Measurements from ENCODE around the gene CLASP1. TPM values are rescaled to one million over a fixed set of nuclear protein-coding genes. Genes with fewer than 3 reads are reported as not detected.

Gene CLASP1
- total RNA-seq, 1 experiment from 2014 or later, result 46.1 TPM

GRCh38 chr2:121588357-121588756 lies 60.9 kb downstream of the CLASP1 start:
- H3K27me3 Mint-ChIP-seq (ENCODE audit: insufficient read depth, unreplicated experiment), result no peaks in the 10 kb centered on the region
- no peaks in the 10 kb centered on the region for H3K9me3 Mint-ChIP-seq (ENCODE audit: unreplicated experiment)
- Histone ChIP-seq H3K36me3 (ENCODE audit: control insufficient read depth, insufficient read depth, low read length) (no peaks in the 10 kb centered on the region; the same call in 1 of the 2 replicates), H3K9me3 (no peaks in the 10 kb centered on the region), H3K4me3 (ENCODE audit: low read depth, low read length) (no peak overlapping the region), H3K27me3 (replicated peaks; ENCODE audit: control insufficient read depth, insufficient read depth, low read length) (no peaks in the 10 kb centered on the region), H3K4me1 (no peaks in the 10 kb centered on the region)
- ChIA-PET CTCF (no interaction called here), POLR2A (no interaction called here)
- no peaks in the 10 kb centered on the region for H3K4me1 Mint-ChIP-seq (ENCODE audit: low read depth, unreplicated experiment)
- H3K36me3 Mint-ChIP-seq (ENCODE audit: insufficient read depth, unreplicated experiment), result no peaks in the 10 kb centered on the region
- no peak overlapping the region for H3K27ac Mint-ChIP-seq (ENCODE audit: unreplicated experiment)
- intact Hi-C loops (cut with micrococcal nuclease; ENCODE audit: unreplicated experiment), result no loop called here
- DNase-seq, result no peak
- H3K4me3 Mint-ChIP-seq (ENCODE audit: unreplicated experiment), result no peak overlapping the region
- BruUV-seq (replicated peaks), result no TSS peak
- TF ChIP-seq CTCF (IDR thresholded peaks at IDR 0.05; ENCODE audit: insufficient read depth in 1 of 2, low read depth in 1 of 2, low read length in 1 of 2, severe bottlenecking in 1 of 2, unreplicated experiment in 1 of 2), result no peak

DNA sequence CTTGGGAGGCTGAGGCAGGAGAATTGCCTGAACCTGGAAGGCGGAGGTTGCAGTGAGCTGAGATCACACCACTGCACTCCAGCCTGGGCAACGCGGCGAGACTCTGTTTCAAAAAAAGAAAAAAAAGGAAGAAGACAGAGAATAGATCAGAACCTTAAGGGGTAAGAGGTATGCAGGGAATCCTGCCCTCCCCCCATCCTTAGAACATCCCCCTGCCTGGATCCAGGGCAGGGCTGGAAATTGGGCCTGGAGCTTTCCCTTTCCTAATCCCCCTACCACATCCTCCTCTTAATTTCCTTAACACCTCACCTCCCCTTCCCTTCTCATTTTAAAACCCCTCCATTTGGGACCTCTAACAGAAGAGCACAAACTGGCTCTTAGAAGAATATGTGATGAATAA lies 62.1 kb downstream of the CLASP1 start:
- intact Hi-C loops (cut with micrococcal nuclease; ENCODE audit: unreplicated experiment), result no loop called here
- H3K36me3 ChIP-seq (ENCODE audit: control insufficient read depth, insufficient read depth, low read length), result no peaks in the 10 kb centered on the region; the same call in 1 of the 2 replicates
- BruUV-seq (replicated peaks), result no TSS peak
- Mint-ChIP-seq H3K27ac (ENCODE audit: unreplicated experiment) (no peak overlapping the region), H3K4me3 (ENCODE audit: unreplicated experiment) (no peak overlapping the region), H3K4me1 (ENCODE audit: low read depth, unreplicated experiment) (no peaks in the 10 kb centered on the region), H3K27me3 (ENCODE audit: insufficient read depth, unreplicated experiment) (no peaks in the 10 kb centered on the region), H3K36me3 (ENCODE audit: insufficient read depth, unreplicated experiment) (no peaks in the 10 kb centered on the region), H3K9me3 (ENCODE audit: unreplicated experiment) (no peaks in the 10 kb centered on the region)
- CTCF ChIA-PET, result no interaction called here
- no peaks in the 10 kb centered on the region for H3K27me3 ChIP-seq (replicated peaks; ENCODE audit: control insufficient read depth, insufficient read depth, low read length)
- POLR2A ChIA-PET, result no interaction called here
- no peak for TF ChIP-seq CTCF (IDR thresholded peaks at IDR 0.05; ENCODE audit: insufficient read depth in 1 of 2, low read depth in 1 of 2, low read length in 1 of 2, severe bottlenecking in 1 of 2, unreplicated experiment in 1 of 2)
- no peaks in the 10 kb centered on the region for H3K4me1 ChIP-seq
- H3K9me3 ChIP-seq, result no peaks in the 10 kb centered on the region
- DNase-seq, result no peak
- H3K4me3 ChIP-seq (ENCODE audit: low read depth, low read length), result no peak overlapping the region

- no peaks in the 10 kb centered on the region for H3K9me3 ChIP-seq
- no peaks in the 10 kb centered on the region; the same call in 1 of the 2 replicates for H3K36me3 ChIP-seq (ENCODE audit: control insufficient read depth, insufficient read depth, low read length)
- POLR2A ChIA-PET, result no interaction called here
- no peak overlapping the region for H3K4me3 ChIP-seq (ENCODE audit: low read depth, low read length)
- H3K4me3 Mint-ChIP-seq (ENCODE audit: unreplicated experiment), result no peak overlapping the region
- H3K36me3 Mint-ChIP-seq (ENCODE audit: insufficient read depth, unreplicated experiment), result peaks cover 6% of the 10 kb centered on the region
- H3K4me1 Mint-ChIP-seq (ENCODE audit: low read depth, unreplicated experiment), result peaks cover 7% of the 10 kb centered on the region
- H3K9me3 Mint-ChIP-seq (ENCODE audit: unreplicated experiment), result no peaks in the 10 kb centered on the region
- intact Hi-C loops (cut with micrococcal nuclease; ENCODE audit: unreplicated experiment), result no loop called here
- no peaks in the 10 kb centered on the region; the same call in 1 of the 2 replicates for H3K4me1 ChIP-seq
- DNase-seq, result no peak
- CTCF ChIA-PET, result no interaction called here
- no peaks in the 10 kb centered on the region for H3K27me3 Mint-ChIP-seq (ENCODE audit: insufficient read depth, unreplicated experiment)
- no peaks in the 10 kb centered on the region for H3K27me3 ChIP-seq (replicated peaks; ENCODE audit: control insufficient read depth, insufficient read depth, low read length)
- TF ChIP-seq CTCF (IDR thresholded peaks at IDR 0.05; ENCODE audit: insufficient read depth in 1 of 2, low read depth in 1 of 2, low read length in 1 of 2, severe bottlenecking in 1 of 2, unreplicated experiment in 1 of 2), result no peak
- BruUV-seq (replicated peaks), result no TSS peak
- no peak overlapping the region for H3K27ac Mint-ChIP-seq (ENCODE audit: unreplicated experiment)
Measured at GRCh38 chr2:121584741-121585140, 64.5 kb downstream of the CLASP1 start.
